ACC112 (cell line): ENCODE results near the gene ASGR1.
"Not testable (repeated sequence)": the region's sequence is repeated elsewhere in the genome, so short reads cannot be mapped to it uniquely, and the experiment has no call there.

Experiments used
- H2AFZ ChIP-seq: fragments of 200-600 bp; sonication (generic); one replicate; pipeline ENCODE4 v1.6.0; 2017; ENCODE audit warnings: antibody characterized with exemption, low read length; ENCODE audit not compliant: unreplicated experiment
- H3K27ac ChIP-seq: fragments of 200-600 bp; sonication (generic); 2 replicates; pipeline ENCODE4 v1.5.1; 2014; ENCODE audit warnings: low read depth, mild to moderate bottlenecking, antibody characterized with exemption, low read length, moderate library complexity
- H3K27me3 ChIP-seq: fragments of 200-600 bp; sonication (generic); 2 replicates; pipeline ENCODE4 v1.6.1; 2014; ENCODE audit warnings: mild to moderate bottlenecking, antibody characterized with exemption, low read length, moderate library complexity, mixed read lengths; ENCODE audit not compliant: insufficient read depth
- H3K36me3 ChIP-seq: fragments of 200-600 bp; sonication (generic); 2 replicates; pipeline ENCODE4 v1.6.1; 2016; ENCODE audit warnings: mild to moderate bottlenecking, antibody characterized with exemption, low read length, moderate library complexity, mixed read lengths; ENCODE audit not compliant: insufficient read depth
- H3K4me1 ChIP-seq: fragments of 200-600 bp; sonication (generic); one replicate; pipeline ENCODE4 v1.6.1; 2016; ENCODE audit warnings: low read length, mixed read lengths; ENCODE audit not compliant: insufficient read depth, unreplicated experiment, control insufficient read depth
- H3K4me3 ChIP-seq: fragments of 200-600 bp; sonication (generic); 2 replicates; pipeline ENCODE4 v1.5.1; 2014; ENCODE audit warnings: mild to moderate bottlenecking, low read depth, low read length
- H3K79me2 ChIP-seq: fragments of 200-600 bp; sonication (generic); one replicate; pipeline ENCODE4 v1.6.0; 2016; ENCODE audit warnings: low read length; ENCODE audit not compliant: control insufficient read depth, unreplicated experiment, insufficient read depth

Gene ASGR1

DNA sequence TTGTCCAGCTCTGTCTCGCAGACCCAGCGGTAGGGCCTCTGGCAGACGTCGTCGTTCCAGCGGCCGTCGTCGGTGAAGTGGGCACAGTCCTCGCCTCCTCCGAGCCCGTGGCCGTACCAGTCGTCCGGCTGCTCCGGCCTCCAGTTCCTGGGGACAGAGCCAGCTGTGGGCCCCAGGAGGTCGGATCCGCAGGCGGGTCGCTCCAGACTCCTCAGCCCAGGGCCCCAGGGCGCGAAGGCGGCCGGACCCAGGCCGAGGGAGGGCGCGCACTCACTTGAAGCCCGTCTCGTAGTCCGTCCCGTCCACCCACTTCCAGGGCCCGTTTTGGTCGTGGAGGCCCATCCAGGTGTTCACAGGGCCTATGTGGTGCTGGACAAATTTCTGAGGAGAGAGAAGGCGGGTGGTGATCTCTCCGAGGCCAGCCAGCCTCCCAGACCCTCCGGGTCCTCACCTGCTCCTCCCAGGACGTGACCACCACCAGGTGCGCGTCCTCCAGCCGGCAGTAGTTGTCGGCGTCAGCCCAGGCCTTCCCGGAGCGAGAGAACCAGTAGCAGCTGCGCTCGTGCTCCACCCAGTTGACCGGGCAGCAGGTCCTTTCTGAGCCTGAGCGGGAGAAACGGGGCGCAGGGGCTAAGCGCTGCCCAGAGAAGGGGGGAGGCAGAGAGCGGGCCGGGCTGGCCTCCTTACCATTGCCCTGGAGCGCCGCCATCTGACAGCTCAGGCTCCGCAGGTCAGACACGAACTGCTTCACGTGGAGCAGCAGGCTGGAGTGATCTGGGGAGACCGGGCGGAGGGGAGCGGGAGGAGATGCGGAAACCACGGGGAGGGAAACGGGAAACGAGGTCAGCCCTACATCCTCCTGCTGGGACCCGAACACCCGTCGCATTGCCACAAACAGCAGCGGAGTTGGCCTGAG is 5.2 kb downstream of the ASGR1 start:
- Histone ChIP-seq H3K4me1 (peaks cover 12% of the 10 kb centered on the region), H3K27me3 (no peaks in the 10 kb centered on the region), H3K4me3 (no peak overlapping the region), H3K27ac (no peak overlapping the region), H2AFZ (no peak overlapping the region), H3K79me2 (no peaks in the 10 kb centered on the region), H3K36me3 (no peaks in the 10 kb centered on the region)

DNA sequence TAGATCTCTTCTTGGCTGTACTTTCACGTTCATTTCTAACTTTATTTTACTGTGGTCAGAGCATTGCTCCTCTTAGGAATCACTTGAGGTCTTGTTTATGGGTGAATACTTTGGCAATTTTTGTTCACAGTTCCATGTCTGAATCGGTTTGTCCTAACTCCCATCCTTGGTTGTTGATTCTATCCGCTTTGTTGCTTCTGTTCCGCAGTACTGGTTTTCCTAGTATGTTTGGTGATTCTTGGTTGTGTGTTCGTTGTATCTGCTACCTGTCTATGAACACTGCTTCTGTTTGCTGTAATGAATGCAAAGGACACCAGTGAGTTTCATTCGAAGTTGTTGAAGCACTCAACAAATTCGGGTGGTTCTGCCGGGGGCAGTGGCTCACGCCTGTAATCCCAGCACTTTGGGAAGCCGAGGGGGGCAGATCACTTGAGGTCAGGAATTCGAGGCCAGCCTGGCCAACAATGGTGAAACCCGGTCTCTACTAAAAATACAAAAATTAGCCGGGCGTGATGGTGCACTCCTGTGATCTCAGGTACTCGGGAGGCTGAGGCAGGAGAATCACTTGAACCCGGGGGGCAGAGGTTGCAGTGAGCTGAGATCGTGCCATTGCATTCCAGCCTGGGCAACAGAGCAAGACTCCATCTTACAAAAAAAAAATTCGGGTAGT is 6.5 kb downstream of the ASGR1 start:
- not testable (repeated sequence) for H3K36me3 ChIP-seq, H3K27me3 ChIP-seq, H3K4me3 ChIP-seq, H3K79me2 ChIP-seq, H3K27ac ChIP-seq, H3K4me1 ChIP-seq, H2AFZ ChIP-seq

DNA sequence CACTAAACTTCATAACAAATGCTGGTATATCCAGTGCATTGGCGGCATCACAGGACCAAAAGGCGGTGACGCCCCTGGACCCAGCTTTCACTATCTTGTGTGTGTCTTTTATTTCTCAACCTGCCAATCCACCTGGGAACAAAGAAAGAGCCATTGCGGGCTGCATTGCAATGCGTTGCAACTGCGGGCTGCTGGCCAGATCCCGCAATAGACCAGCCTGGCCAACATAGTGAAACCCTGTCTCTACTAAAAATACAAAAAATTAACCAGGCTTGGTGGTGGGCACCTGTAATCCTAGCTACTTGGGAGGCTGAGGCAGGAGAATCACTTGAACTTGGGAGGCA is 9.6 kb downstream of the ASGR1 start:
- H3K36me3 ChIP-seq, H3K27me3 ChIP-seq, H3K4me1 ChIP-seq, H3K4me3 ChIP-seq, H3K79me2 ChIP-seq, H3K27ac ChIP-seq, H2AFZ ChIP-seq: not testable (repeated sequence)

DNA sequence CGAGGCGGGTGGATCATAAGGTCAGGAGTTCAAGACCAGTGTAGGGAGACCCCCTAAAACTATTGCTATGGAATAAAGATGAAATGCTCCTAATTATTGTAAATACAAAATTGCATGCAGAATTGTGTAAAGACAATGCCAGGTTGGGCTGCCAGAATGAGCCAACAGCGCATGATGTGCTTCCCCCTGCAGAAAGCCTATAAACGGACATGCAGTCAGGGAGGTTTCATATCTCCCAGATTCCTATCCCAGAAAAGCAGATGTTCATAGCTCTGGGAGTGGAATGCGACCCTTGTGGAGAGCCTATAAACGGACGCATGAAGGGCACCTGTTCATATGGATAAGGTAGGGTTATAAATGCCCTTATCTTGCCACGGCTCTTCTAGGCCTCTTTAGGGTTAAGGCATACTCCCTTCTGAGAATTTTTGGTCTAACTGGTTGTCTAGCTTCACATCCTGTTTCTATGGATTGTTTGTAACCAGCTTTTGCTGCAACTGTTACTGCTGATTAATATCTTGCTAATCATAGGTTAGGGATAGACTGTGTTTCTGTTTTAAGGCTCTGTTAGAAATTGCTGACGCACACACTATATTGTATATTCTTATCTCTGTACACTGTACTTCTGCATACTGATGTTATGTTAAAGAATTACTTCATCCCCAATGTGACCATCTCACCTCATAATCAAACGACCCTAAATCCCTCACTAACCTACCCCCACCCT is 10.2 kb downstream of the ASGR1 start:
- H3K27me3 ChIP-seq, H3K4me3 ChIP-seq, H3K27ac ChIP-seq, H3K4me1 ChIP-seq, H2AFZ ChIP-seq, H3K36me3 ChIP-seq, H3K79me2 ChIP-seq: not testable (repeated sequence)

DNA sequence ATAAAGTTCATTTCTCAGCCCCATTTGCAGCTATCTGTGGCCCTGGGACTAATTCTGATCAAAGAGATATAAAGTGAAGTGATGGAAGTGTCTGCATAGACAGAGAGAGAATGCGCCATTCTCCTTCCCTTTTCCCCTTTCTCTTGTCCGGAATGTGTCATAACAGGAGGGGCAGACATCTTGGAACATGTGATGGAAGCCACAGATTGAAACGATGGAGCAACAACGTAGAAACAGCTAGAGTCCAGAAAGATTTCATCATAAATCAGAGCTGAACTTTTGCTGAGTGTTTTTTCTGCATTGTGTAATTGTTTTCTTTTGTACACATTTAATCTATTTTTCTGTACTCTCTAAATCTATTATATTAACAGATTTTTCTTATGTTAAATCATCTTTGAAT is 11.3 kb downstream of the ASGR1 start:
- Histone ChIP-seq H3K79me2 (no peaks in the 10 kb centered on the region), H3K27ac (no peak overlapping the region), H3K4me3 (no peak overlapping the region), H3K4me1 (peaks cover 7% of the 10 kb centered on the region), H3K27me3 (no peaks in the 10 kb centered on the region), H3K36me3 (no peaks in the 10 kb centered on the region), H2AFZ (peak overlapping the region; percentile 20)

DNA sequence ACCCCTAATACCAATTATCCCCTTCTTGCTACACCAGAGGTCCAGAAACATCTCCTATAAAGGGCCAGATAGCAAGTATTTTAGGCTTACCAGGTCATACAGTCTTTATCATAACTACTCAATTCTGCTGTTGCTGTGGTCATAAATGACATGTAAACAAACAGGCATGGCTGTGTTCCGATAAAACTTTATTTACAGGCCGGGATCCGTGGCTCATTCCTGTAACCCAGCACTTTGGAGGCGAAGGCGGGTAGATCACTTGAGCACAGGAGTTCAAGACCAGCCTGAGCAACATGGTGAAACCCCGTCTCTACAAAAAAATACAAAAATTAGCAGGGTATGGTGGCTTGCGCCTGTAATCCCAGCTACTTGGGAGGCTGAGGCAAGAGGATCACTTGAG is 12.3 kb downstream of the ASGR1 start:
- Histone ChIP-seq H2AFZ (no peak overlapping the region), H3K4me3 (no peak overlapping the region), H3K79me2 (no peaks in the 10 kb centered on the region), H3K27me3 (no peaks in the 10 kb centered on the region), H3K27ac (no peak overlapping the region), H3K4me1 (peaks cover 7% of the 10 kb centered on the region), H3K36me3 (no peaks in the 10 kb centered on the region)

DNA sequence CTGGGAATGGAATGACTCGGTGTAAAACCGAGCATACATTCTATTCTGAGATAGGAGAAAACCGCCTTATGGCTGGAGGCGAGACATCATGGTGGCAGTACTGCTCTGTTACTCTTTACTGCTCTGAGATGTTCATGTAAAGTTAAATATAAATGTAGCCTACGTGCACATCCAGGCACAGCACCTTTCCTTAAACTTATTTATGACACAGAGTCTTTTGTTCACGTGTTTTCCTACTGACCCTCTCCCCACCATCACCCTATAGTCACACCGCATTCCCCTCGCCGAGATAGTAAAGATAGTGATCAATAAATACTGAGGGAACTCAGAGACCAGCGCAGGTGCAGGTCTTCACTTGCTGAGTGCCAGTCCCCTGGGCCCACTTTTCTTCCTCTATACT is 19.6 kb downstream of the ASGR1 start:
- H3K4me1 ChIP-seq, H2AFZ ChIP-seq, H3K79me2 ChIP-seq, H3K4me3 ChIP-seq, H3K27ac ChIP-seq, H3K36me3 ChIP-seq: not testable (repeated sequence)
- peaks cover 19% of the 10 kb centered on the region for H3K27me3 ChIP-seq

DNA sequence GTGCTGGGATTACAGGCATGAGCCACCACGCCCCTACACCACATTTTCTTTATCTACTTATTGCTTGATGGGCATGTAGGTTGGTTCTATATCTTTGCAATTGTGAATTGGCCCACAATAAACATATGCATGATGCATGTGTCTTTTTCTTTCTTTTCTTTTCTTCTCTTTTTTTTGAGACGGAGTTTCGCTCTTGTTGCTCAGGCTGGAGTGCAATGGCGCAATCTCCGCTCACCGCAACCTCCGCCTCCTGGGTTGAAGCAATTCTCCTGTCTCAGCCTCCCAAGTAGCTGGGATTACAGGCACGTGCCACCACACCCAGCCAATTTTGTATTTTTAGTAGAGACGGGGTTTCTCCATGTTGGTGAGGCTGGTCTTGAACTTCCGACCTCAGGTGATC is 20.7 kb downstream of the ASGR1 start:
- not testable (repeated sequence) for H2AFZ ChIP-seq, H3K27ac ChIP-seq, H3K79me2 ChIP-seq, H3K4me1 ChIP-seq, H3K4me3 ChIP-seq, H3K36me3 ChIP-seq
- H3K27me3 ChIP-seq, result peaks cover 21% of the 10 kb centered on the region

DNA sequence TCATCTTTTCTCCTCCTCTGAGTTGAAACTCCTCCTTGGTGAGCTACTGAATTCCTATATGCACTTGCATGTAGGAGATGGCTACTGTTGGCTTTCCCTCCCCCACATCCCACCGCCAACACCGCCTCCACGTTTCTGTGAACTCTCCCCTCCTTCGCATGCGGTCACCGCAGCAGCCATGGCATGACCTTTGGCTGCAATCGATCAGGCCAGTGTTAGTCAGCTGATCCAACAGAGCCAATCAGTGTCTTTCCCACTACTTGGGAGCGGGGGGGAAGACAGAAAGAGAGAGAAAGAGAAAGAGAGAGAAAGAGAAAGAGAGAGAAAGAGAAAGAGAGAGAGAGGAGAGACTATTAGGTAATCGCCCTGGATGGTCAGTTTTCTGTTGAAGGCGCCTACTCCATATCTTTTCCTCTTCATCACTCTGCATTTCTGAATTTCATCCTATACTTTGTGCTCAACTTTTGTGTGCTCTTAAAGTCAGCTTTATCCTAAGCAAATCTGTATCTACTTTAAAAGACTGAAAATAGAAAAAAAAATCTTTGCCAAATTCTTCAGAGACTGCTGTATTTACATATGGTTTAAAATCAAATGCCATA is 22.7 kb downstream of the ASGR1 start:
- Histone ChIP-seq H3K27ac (no peak overlapping the region), H3K4me1 (no peaks in the 10 kb centered on the region), H3K27me3 (peaks cover 25% of the 10 kb centered on the region), H2AFZ (no peak overlapping the region), H3K4me3 (no peak overlapping the region), H3K79me2 (no peaks in the 10 kb centered on the region), H3K36me3 (no peaks in the 10 kb centered on the region)

DNA sequence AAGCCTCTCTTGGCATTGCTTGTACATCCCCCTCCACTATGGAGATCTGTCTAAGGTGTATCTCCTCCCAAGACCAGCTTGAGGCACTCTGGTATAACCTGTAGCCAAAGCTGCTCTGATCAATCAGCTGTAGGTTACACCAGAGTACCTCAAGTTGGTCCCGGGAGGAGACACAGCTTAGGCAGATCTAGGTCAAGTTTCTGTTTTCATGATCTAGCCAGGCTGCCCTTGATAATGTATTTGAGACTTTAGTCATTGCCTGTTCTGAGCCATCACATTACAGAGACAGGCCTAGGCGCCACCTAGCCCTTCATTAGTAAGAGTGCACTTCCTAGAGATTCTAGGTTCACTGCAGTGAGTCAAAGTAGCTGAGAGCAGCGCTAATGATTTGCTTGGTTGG is 31.4 kb downstream of the ASGR1 start:
- Histone ChIP-seq H3K36me3 (no peaks in the 10 kb centered on the region), H3K4me1 (no peaks in the 10 kb centered on the region), H3K27ac (no peak overlapping the region), H3K79me2 (no peaks in the 10 kb centered on the region), H3K27me3 (peaks cover 4% of the 10 kb centered on the region; the same call in 1 of the 2 replicates), H2AFZ (no peak overlapping the region), H3K4me3 (no peak overlapping the region)
